Measurements from ENCODE around the gene RAMP3. TPM values are rescaled to one million over a fixed set of nuclear protein-coding genes. Genes with fewer than 3 reads are reported as not detected.

RAMP3 gene
- total RNA-seq, 1 experiment from 2014 or later: 0.13 TPM

DNA sequence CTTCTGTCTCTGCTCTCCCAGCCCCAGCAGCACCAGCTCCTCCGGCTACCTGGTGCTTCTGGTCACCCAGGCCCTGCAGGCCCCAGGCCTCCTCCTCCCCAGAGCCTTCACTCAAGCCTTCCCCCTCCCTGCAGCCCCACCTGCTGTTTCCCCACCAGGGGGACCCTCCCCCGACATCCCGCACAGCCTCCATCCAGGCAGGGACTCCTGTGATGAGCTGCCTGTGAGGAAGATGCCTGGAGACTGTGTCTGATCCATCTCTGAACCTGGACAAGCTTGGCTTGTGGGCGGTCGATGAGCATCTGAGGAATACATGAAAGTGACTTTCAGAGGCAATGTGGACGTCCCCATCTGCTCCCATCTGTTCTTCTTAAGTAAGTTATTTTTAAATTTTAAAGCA is 45.0 kb downstream of the RAMP3 start:
- H3K4me3 ChIP-seq (ENCODE audit: low read depth in 2 of 2, low read length in 2 of 2): no peak overlapping the region
- CTCF ChIA-PET: no interaction called here
- in situ Hi-C loops (cut with HindIII; ENCODE audit: low pct_unique_long_range_greater_than_20kb, low sequenced_read_pairs): no loop called here
- ATAC-seq (peak; percentile 51; the same call in 1 of the 2 replicates), DNase-seq (ENCODE audit: low read depth, low spot score) (no peak)
- H3K9me3 ChIP-seq (ENCODE audit: control insufficient read depth, insufficient read depth, low read depth, low read length): no peaks in the 10 kb centered on the region
- peaks cover 17% of the 10 kb centered on the region for H3K27me3 ChIP-seq (ENCODE audit: control insufficient read depth, insufficient read depth, low read length)
- H3K4me1 ChIP-seq (ENCODE audit: control insufficient read depth, insufficient read depth, low read length): no peaks in the 10 kb centered on the region
- POLR2A ChIA-PET: no interaction called here
- intact Hi-C loops (cut with micrococcal nuclease; ENCODE audit: unreplicated experiment): no loop called here
- TF ChIP-seq SIN3A (IDR thresholded peaks at IDR 0.05; ENCODE audit: borderline replicate concordance, insufficient read depth, low read depth, low read length) (no peak), POLR2AphosphoS5 (IDR thresholded peaks at IDR 0.05; ENCODE audit: low read depth, low read length) (no peak)
- no TSS peak for BruUV-seq (replicated peaks)
- no peak overlapping the region for H3K27ac ChIP-seq (ENCODE audit: low read length)
- H3K36me3 ChIP-seq (ENCODE audit: control insufficient read depth, insufficient read depth, low read length): no peaks in the 10 kb centered on the region

DNA sequence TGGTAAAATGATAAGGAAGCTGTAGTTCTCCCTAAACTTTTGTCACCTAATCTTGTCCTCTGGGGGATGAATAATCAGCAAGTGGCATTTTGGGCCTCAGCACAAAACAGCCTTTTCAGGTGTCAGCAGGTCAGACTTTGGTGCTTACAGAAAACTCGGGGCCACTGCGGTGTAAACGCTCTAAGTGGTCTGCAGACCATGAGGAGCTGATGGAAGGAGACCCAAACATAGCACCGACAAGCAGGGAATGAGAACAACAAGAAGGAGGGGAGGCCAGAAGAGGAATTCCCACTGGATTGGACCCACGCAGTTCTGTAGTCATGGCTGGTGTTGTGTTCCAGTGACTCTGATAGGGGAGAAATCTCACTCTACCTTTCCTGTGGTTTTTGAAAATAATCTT is 45.4 kb downstream of the RAMP3 start:
- in situ Hi-C loops (cut with HindIII; ENCODE audit: low pct_unique_long_range_greater_than_20kb, low sequenced_read_pairs) (no loop called here), intact Hi-C loops (cut with micrococcal nuclease; ENCODE audit: unreplicated experiment) (no loop called here)
- no TSS peak for BruUV-seq (replicated peaks)
- Histone ChIP-seq H3K9me3 (ENCODE audit: control insufficient read depth, insufficient read depth, low read depth, low read length) (no peaks in the 10 kb centered on the region), H3K36me3 (ENCODE audit: control insufficient read depth, insufficient read depth, low read length) (no peaks in the 10 kb centered on the region), H3K4me3 (ENCODE audit: low read depth in 2 of 2, low read length in 2 of 2) (no peak overlapping the region), H3K27ac (ENCODE audit: low read length) (no peak overlapping the region), H3K27me3 (ENCODE audit: control insufficient read depth, insufficient read depth, low read length) (peaks cover 21% of the 10 kb centered on the region), H3K4me1 (ENCODE audit: control insufficient read depth, insufficient read depth, low read length) (no peaks in the 10 kb centered on the region)
- ChIA-PET POLR2A (no interaction called here), CTCF (no interaction called here)
- ATAC-seq (no peak), DNase-seq (ENCODE audit: low read depth, low spot score) (no peak)
- TF ChIP-seq POLR2AphosphoS5 (IDR thresholded peaks at IDR 0.05; ENCODE audit: low read depth, low read length) (no peak), CTCF (IDR thresholded peaks at IDR 0.05) (no peak), SIN3A (IDR thresholded peaks at IDR 0.05; ENCODE audit: borderline replicate concordance, insufficient read depth, low read depth, low read length) (no peak), TCF7L2 (IDR thresholded peaks at IDR 0.05; ENCODE audit: low read depth, low read length) (no peak), REST (IDR thresholded peaks at IDR 0.05; ENCODE audit: insufficient read depth in 1 of 2, low read depth in 2 of 2, low read length in 1 of 2) (no peak)

- no TSS peak for BruUV-seq (replicated peaks)
- in situ Hi-C loops (cut with HindIII; ENCODE audit: low pct_unique_long_range_greater_than_20kb, low sequenced_read_pairs): no loop called here
- Histone ChIP-seq H3K9me3 (ENCODE audit: control insufficient read depth, insufficient read depth, low read depth, low read length) (no peaks in the 10 kb centered on the region), H3K4me3 (ENCODE audit: low read depth in 2 of 2, low read length in 2 of 2) (no peak overlapping the region), H3K27me3 (ENCODE audit: control insufficient read depth, insufficient read depth, low read length) (peaks cover 25% of the 10 kb centered on the region), H3K36me3 (ENCODE audit: control insufficient read depth, insufficient read depth, low read length) (no peaks in the 10 kb centered on the region), H3K27ac (ENCODE audit: low read length) (peak overlapping the region; percentile 35; the same call in 1 of the 2 replicates), H3K4me1 (ENCODE audit: control insufficient read depth, insufficient read depth, low read length) (no peaks in the 10 kb centered on the region)
- intact Hi-C loops (cut with micrococcal nuclease; ENCODE audit: unreplicated experiment): no loop called here
- ATAC-seq (no peak), DNase-seq (ENCODE audit: low read depth, low spot score) (no peak)
- POLR2A ChIA-PET: no interaction called here
- TF ChIP-seq CTCF (IDR thresholded peaks at IDR 0.05) (no peak), REST (IDR thresholded peaks at IDR 0.05; ENCODE audit: insufficient read depth in 1 of 2, low read depth in 2 of 2, low read length in 1 of 2) (no peak), POLR2AphosphoS5 (IDR thresholded peaks at IDR 0.05; ENCODE audit: low read depth, low read length) (no peak), SIN3A (IDR thresholded peaks at IDR 0.05; ENCODE audit: borderline replicate concordance, insufficient read depth, low read depth, low read length) (no peak)
- CTCF ChIA-PET: no interaction called here
These were observed 45.9 kb downstream of the RAMP3 start for GRCh38 chr7:45203459-45203858.

Data from Panc1 (cell line).